22Rv1 (cell line): ENCODE results near the gene ESYT1.

Experiments used
- ZFX ChIP-seq: fragments of 450-650 bp; IDR thresholded peaks from 2 replicates; pipeline ENCODE4 v1.6.1; 2017; ENCODE audit warnings: antibody characterized with exemption, borderline replicate concordance
- TF ChIP-seq, protein P1 (sequence below): fragments of 450-650 bp; IDR thresholded peaks from 2 replicates; pipeline ENCODE4 v1.5.1; 2017; ENCODE audit warnings: mild to moderate bottlenecking

DNA sequence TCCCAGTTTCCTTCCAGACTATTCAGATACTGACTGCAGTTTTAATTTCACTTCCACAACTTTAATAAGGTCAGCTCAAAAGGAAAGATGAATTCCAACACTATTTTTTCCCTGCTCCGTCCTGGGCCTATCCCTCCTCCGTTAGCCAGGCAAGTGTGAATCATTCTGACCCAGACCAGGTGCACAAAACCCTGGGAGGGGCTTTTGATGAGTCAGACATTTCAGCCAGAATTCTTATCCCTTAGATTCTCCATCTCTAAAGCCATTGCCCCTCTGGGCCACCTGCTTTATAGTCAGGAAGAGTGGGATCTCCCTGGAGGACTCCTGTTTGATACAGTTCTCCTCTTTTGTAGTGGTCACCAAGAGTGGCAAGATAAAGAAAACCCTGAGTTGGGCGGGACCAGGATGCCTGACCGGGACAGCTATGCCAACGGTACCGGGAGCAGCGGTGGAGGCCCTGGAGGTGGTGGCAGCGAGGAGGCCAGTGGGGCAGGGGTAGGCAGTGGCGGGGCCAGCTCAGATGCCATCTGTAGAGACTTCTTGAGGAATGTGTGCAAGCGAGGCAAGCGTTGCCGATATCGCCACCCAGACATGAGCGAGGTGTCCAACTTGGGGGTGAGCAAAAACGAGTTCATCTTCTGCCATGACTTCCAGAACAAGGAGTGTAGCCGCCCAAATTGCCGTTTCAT is 7.8 kb upstream of the ESYT1 start:
- TF ChIP-seq, protein P1, sequence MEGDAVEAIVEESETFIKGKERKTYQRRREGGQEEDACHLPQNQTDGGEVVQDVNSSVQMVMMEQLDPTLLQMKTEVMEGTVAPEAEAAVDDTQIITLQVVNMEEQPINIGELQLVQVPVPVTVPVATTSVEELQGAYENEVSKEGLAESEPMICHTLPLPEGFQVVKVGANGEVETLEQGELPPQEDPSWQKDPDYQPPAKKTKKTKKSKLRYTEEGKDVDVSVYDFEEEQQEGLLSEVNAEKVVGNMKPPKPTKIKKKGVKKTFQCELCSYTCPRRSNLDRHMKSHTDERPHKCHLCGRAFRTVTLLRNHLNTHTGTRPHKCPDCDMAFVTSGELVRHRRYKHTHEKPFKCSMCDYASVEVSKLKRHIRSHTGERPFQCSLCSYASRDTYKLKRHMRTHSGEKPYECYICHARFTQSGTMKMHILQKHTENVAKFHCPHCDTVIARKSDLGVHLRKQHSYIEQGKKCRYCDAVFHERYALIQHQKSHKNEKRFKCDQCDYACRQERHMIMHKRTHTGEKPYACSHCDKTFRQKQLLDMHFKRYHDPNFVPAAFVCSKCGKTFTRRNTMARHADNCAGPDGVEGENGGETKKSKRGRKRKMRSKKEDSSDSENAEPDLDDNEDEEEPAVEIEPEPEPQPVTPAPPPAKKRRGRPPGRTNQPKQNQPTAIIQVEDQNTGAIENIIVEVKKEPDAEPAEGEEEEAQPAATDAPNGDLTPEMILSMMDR, result no peak
- TF ChIP-seq ZFX, result no peak
